ENCODE measurements around the gene ING4.

Gene ING4

GRCh38 chr12:6632026-6632983 lies 30.6 kb downstream of the ING4 start:
- DNase-seq, result no peak

- DNase-seq, result no peak
These were observed 31.4 kb downstream of the ING4 start for GRCh38 chr12:6631549-6631961.

GRCh38 chr12:6630736-6631135 lies 32.2 kb downstream of the ING4 start:
- DNase-seq, result no peak

GRCh38 chr12:6627616-6628015 lies 35.3 kb downstream of the ING4 start:
- no peak for DNase-seq

GRCh38 chr12:6626654-6627283 lies 36.1 kb downstream of the ING4 start:
- no peak for DNase-seq

GRCh38 chr12:6620885-6621274 lies 42.0 kb downstream of the ING4 start:
- no peak for DNase-seq

- DNase-seq, result no peak
These were observed 42.6 kb downstream of the ING4 start for GRCh38 chr12:6620137-6620884.

- no peak for DNase-seq
These were observed 44.3 kb downstream of the ING4 start for GRCh38 chr12:6618483-6619225.

GRCh38 chr12:6615802-6616201 lies 47.1 kb downstream of the ING4 start:
- DNase-seq, result no peak

GRCh38 chr12:6614513-6615172 lies 48.3 kb downstream of the ING4 start:
- DNase-seq, result no peak

- DNase-seq, result peak; percentile 70
These were observed 49.0 kb downstream of the ING4 start for GRCh38 chr12:6613776-6614512.

- DNase-seq, result peak; percentile 51
These were observed 49.7 kb downstream of the ING4 start for GRCh38 chr12:6613015-6613775.

- DNase-seq, result no peak
These were observed 50.3 kb downstream of the ING4 start for GRCh38 chr12:6612652-6613014.

- DNase-seq, result no peak
These were observed 50.7 kb downstream of the ING4 start for GRCh38 chr12:6612247-6612646.

- no peak for DNase-seq
These were observed 54.2 kb downstream of the ING4 start for GRCh38 chr12:6608592-6609281.

- peak; percentile 73 for DNase-seq
These were observed 54.9 kb downstream of the ING4 start for GRCh38 chr12:6607751-6608591.

GRCh38 chr12:6606331-6607131 lies 56.4 kb downstream of the ING4 start:
- DNase-seq, result no peak
